Calu3 (cell line): Measurements from ENCODE around the gene PBX1. TPM values are rescaled to one million over a fixed set of nuclear protein-coding genes. Genes with fewer than 3 reads are reported as not detected.

Experiments used
- BruUV-seq: library from RNA; stranded (reverse); fragments of 400-500 nt; replicated peaks from 2 replicates; lab custom pipeline; 2021; lab: Mats Ljungman, UMichigan
- CTCF ChIA-PET: fragments of 300-600 bp; sonication (Branson Sonifier 250); formaldehyde crosslinking; loops from one replicate; lab custom pipeline; 2022; ENCODE audit warnings: antibody characterized with exemption; lab: Charles Lee
- DNase-seq: peaks from one replicate; pipeline ENCODE4 v3.0.0; 2022
- H3K27ac Mint-ChIP-seq: one replicate; pipeline ENCODE4 v1.8.0; 2022; ENCODE audit warnings: mixed read lengths; ENCODE audit not compliant: unreplicated experiment
- H3K27me3 Mint-ChIP-seq: one replicate; pipeline ENCODE4 v1.8.0; 2022; ENCODE audit warnings: mixed read lengths; ENCODE audit not compliant: unreplicated experiment
- H3K36me3 Mint-ChIP-seq: one replicate; pipeline ENCODE4 v1.8.0; 2022; ENCODE audit warnings: mild to moderate bottlenecking, moderate library complexity, mixed read lengths; ENCODE audit not compliant: insufficient read depth, unreplicated experiment
- H3K4me1 Mint-ChIP-seq: one replicate; pipeline ENCODE4 v1.8.0; 2022; ENCODE audit warnings: mild to moderate bottlenecking, low read depth, mixed read lengths; ENCODE audit not compliant: unreplicated experiment
- H3K4me3 Mint-ChIP-seq: one replicate; pipeline ENCODE4 v1.8.0; 2022; ENCODE audit warnings: mild to moderate bottlenecking, low read depth, moderate library complexity, mixed read lengths; ENCODE audit not compliant: unreplicated experiment
- H3K9me3 Mint-ChIP-seq: one replicate; pipeline ENCODE4 v1.8.0; 2022; ENCODE audit warnings: low read depth, mixed read lengths; ENCODE audit not compliant: unreplicated experiment
- CTCF ChIP-seq: fragments of 200-600 bp; IDR thresholded peaks from one replicate; pipeline ENCODE4 v1.8.0; 2022; ENCODE audit warnings: antibody characterized with exemption; ENCODE audit not compliant: unreplicated experiment
- intact Hi-C: fragments of 100-400 bp; cut with micrococcal nuclease; formaldehyde crosslinking; loops from one replicate; pipeline ENCODE4 v1.10.0; 2022; ENCODE audit not compliant: unreplicated experiment
- total RNA-seq: library from RNA; stranded (reverse); gene quantifications from 2 replicates; pipeline ENCODE4 v1.2.3, GENCODE V29; 2022

The PBX1 gene
- total RNA-seq, 1 experiment from 2014 or later, result 22.5 TPM

- intact Hi-C loops, result loop anchor here (5.0 kb wide), 1 partner anchor 148 kb away; no protein-coding TSS in a partner anchor
- Mint-ChIP-seq H3K27me3 (no peaks in the 10 kb centered on the region), H3K4me3 (no peak overlapping the region), H3K4me1 (peaks cover 24% of the 10 kb centered on the region), H3K36me3 (peaks cover 6% of the 10 kb centered on the region), H3K9me3 (peaks cover 2% of the 10 kb centered on the region), H3K27ac (peak overlapping the region; percentile 2)
- CTCF ChIA-PET, result interaction anchor here (0.7 kb wide), 1 partner anchor 25 kb away, joined by 4 read pairs; no protein-coding TSS in a partner anchor
- no peak for DNase-seq
- TF ChIP-seq CTCF, result no peak
- BruUV-seq, result no TSS peak
Measured at GRCh38 chr1:164623805-164624204, 64.8 kb downstream of the PBX1 start.

DNA sequence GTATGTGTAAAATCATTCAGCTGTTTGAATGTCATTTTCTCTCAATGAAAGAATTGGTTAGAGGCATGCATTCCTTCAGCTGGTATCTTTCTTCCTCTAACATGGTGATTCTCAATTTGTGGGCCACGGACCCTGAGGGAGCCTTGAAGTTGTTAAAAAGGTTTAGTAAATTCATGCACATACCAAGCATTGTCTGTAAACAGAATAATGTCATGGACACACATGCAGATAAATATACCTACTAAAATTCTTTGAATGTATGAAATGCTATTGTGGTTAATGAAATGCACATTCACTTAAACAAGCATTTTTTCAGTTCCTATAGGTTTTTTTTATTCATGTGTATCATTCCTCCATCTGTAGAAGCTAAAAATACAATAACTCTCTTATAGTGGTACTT lies 65.4 kb downstream of the PBX1 start:
- Mint-ChIP-seq H3K4me1 (peaks cover 24% of the 10 kb centered on the region), H3K36me3 (peaks cover 6% of the 10 kb centered on the region), H3K27me3 (no peaks in the 10 kb centered on the region), H3K9me3 (peaks cover 2% of the 10 kb centered on the region), H3K27ac (no peak overlapping the region), H3K4me3 (no peak overlapping the region)
- TF ChIP-seq CTCF, result no peak
- no peak for DNase-seq
- intact Hi-C loops, result loop anchor here (5.0 kb wide), 1 partner anchor 148 kb away; no protein-coding TSS in a partner anchor
- CTCF ChIA-PET, result interaction anchor here (0.7 to 1.6 kb wide), 3 partner anchors 26 to 181 kb away, joined by 3 to 7 read pairs (median 4); no protein-coding TSS in a partner anchor
- no TSS peak for BruUV-seq

- no peaks in the 10 kb centered on the region for H3K27me3 Mint-ChIP-seq
- H3K4me1 Mint-ChIP-seq, result peaks cover 24% of the 10 kb centered on the region
- H3K36me3 Mint-ChIP-seq, result peaks cover 6% of the 10 kb centered on the region
- no peak overlapping the region for H3K4me3 Mint-ChIP-seq
- intact Hi-C loops, result no loop called here
- DNase-seq, result no peak
- TF ChIP-seq CTCF, result peak; percentile 29
- no peak overlapping the region for H3K27ac Mint-ChIP-seq
- H3K9me3 Mint-ChIP-seq, result peaks cover 2% of the 10 kb centered on the region
- BruUV-seq, result no TSS peak
- CTCF ChIA-PET, result interaction anchor here (0.7 to 1.6 kb wide), 3 partner anchors 35 to 731 kb away, joined by 3 to 7 read pairs (median 3); no protein-coding TSS in a partner anchor
Measured at GRCh38 chr1:164625004-164625617, 66.1 kb downstream of the PBX1 start.

DNA sequence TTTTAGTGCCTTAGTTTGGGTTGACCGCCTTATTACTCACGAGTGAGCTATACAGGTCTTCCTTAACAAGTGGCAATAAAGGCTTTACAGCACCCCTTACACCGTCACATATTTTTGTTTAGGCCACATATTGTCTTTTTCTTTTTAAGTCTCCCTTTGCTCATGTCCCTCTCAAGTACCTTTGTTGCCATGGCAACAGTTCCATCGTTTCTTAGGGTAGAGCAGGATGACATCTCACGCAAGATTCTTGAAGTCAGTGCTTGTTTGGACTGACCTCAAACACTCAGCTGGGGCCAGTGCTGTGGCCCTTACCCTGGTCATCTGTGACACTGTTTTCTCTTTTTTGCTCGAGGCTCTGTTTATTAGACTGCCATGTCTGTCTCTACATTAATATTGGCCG lies 69.8 kb downstream of the PBX1 start:
- no peak for TF ChIP-seq CTCF
- intact Hi-C loops, result no loop called here
- no peaks in the 10 kb centered on the region for H3K36me3 Mint-ChIP-seq
- no peak overlapping the region for H3K4me3 Mint-ChIP-seq
- H3K4me1 Mint-ChIP-seq, result peaks cover 26% of the 10 kb centered on the region
- H3K27ac Mint-ChIP-seq, result no peak overlapping the region
- no peaks in the 10 kb centered on the region for H3K9me3 Mint-ChIP-seq
- DNase-seq, result no peak
- BruUV-seq, result no TSS peak
- H3K27me3 Mint-ChIP-seq, result no peaks in the 10 kb centered on the region
- CTCF ChIA-PET, result interaction anchor here (1.4 kb wide), 1 partner anchor 159 kb away, joined by 3 read pairs; no protein-coding TSS in a partner anchor
